GM10266 (cell line): ENCODE results near the gene HSH2D.

ENCODE experiments used
- DNase-seq: peaks from one replicate; pipeline ENCODE4 v3.0.0; 2012; ENCODE audit errors: extremely low spot score
- TF ChIP-seq, protein P1 (sequence below): IDR thresholded peaks from 2 replicates; pipeline ENCODE4 v1.5.1; 2012; ENCODE audit warnings: mild to moderate bottlenecking, low read depth; ENCODE audit not compliant: control insufficient read depth, insufficient read depth; ENCODE audit errors: missing control alignments

HSH2D gene

DNA sequence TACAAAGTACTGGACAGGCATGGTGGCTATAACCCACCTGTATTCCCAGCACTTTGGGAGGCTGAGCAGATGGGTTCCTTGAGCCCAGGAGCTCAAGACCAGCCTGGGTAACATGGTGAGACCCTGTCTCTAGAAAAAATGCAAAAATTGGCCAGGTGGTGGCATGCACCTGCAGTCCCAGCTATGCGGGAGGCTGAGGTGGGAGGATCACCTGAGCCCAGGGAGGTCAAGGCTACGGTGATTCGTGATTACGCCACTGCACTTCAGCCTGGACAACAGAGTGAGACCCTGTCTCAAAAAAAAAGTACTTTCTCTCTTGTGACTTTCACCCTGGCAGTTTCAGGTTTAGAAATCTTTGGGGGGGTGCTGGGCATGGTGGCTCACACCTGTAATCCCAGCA is 43.0 kb upstream of the HSH2D start:
- no peak for DNase-seq

DNA sequence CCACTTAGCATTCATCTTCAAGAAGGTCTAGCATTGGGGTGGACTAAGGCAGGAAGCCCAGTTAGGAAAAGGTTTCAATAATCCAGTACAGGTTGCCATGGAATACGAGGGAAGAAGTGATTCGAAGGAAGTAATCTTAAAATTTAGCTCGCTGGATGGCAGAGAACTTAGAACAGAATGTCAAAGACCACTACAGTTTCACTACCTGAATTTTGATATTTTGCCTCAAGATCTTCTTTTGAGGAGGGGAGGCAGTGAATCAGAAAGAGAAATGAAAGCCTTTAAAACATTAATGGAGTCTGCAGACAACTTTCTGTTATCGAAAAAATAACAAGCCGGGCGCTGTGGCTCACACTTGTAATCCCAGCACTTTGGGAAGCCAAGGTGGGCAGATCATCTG is 38.8 kb upstream of the HSH2D start:
- TF ChIP-seq, protein P1, sequence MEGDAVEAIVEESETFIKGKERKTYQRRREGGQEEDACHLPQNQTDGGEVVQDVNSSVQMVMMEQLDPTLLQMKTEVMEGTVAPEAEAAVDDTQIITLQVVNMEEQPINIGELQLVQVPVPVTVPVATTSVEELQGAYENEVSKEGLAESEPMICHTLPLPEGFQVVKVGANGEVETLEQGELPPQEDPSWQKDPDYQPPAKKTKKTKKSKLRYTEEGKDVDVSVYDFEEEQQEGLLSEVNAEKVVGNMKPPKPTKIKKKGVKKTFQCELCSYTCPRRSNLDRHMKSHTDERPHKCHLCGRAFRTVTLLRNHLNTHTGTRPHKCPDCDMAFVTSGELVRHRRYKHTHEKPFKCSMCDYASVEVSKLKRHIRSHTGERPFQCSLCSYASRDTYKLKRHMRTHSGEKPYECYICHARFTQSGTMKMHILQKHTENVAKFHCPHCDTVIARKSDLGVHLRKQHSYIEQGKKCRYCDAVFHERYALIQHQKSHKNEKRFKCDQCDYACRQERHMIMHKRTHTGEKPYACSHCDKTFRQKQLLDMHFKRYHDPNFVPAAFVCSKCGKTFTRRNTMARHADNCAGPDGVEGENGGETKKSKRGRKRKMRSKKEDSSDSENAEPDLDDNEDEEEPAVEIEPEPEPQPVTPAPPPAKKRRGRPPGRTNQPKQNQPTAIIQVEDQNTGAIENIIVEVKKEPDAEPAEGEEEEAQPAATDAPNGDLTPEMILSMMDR = no peak
- DNase-seq = no peak

More for the DNA sequence above, 43.0 kb upstream of the HSH2D start:
- TF ChIP-seq, protein P1 = no peak

DNA sequence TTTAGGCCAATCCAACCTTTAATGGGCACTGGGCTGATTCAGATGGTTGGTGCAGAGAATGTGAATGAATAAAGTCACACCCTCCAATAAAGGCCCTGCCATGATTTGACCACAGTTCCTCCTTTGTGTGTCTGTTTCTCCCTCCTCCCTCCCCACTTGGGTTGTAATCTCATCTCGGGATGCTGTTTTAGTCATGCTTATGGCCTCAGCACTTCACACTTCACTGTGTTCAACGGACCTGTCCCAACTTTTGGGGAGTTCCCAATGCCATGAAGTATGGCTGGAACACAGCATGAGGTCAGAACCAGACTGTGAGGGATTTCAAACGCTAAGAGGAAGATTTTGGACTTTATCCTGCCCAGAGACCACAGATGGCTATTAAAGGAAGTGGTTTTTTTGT is 37.4 kb upstream of the HSH2D start:
- DNase-seq = no peak
- TF ChIP-seq, protein P1 = no peak

DNA sequence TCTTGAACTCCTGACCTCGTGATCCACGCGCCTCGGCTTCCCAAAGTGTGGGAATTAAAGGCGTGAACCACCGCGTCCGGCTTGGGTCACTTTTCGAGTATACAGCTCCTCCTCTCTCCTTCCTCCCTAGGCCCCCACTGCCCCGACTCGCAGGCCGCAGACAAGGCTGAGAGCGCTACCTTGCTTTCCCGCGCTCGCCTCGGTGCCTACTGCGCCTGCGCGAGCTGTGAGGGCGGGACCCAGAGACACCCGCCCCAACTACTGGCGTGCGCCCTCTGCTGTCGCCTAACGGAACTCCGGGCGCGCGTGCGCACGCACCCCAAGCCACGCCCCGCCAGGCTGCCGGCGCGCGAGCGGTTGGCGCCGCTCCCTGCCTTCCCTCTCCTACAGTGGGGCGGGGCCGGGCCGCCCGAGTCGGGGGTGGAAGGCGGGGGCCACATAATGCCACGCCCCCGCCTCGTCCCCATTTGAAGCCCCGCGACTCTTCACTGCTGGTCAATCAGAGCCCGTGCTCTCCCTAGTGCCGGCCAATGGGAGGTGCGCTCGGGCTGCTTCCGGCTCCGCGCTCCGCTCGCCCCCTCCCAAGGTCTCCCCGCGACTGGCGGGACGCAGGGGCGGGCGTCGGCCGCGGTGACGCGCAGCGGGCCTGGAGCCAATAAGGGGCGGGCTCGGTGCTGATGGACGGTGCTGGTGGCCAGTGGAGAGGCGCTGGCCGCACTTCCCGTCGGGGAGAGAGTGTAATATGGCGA is 32.2 kb upstream of the HSH2D start, which contains the start of gene RAB8A:
RAB8A (plus strand) TSS at position 730 of the 749 bp plus-strand sequence; CDS start at position 743, 13 bp downstream.
- TF ChIP-seq, protein P1 = peak; percentile 91
- peak; percentile 98 for DNase-seq

DNA sequence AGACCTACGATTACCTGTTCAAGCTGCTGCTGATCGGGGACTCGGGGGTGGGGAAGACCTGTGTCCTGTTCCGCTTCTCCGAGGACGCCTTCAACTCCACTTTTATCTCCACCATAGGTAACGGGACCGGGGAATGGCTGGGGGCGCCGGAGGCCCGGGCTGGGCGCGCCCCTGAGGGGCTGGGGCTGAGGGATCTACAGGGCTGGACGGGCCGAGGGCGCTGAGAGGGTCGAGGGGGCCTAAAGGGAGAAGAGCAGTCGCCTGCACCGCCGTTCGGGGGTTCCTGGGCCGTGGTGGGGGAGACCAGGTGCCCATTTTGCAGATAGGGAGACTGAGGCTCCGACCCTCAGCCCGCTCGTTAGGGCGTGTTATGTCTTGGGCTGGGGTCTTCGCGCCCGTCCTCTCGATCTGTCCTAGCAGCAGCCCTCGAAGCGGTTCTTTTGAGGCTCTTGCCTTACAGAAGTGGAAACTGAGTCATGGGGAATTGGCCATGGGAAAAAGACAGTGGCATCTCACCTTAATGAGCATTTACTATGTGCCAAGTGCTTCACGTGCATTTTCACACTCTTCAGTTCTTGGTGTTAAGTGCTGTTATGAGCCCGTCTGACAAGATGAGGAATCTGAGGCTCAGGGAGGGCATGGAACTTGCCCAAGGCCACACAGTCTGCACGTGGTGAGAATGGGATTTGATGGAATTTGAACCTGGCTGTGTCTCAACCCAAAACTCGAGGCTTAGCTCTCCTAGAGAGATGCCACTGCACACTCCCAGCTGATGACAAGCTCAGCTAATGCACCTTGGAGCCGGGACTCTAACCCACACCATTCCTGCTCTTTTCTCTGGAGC is 31.4 kb upstream of the HSH2D start:
- TF ChIP-seq, protein P1 = no peak
- no peak for DNase-seq

DNA sequence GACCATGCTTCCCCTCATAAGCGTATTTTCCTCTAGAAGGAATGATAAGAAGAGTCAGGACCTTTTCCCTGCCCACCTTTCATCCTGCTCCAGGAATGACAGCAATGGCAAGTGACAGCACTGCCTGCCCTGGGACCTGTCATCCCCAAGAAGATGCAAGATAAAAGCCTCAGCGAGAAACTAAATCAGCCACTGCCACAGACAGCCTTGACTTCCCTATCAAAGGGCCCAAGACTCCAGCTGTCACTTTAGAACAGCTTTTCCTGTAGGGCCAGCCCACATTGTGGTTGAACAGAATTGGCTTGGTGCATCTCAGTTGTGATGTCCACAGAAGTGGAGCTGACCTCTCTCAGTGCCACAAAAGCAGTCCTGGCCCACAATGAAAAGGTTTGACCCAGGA is 30.7 kb upstream of the HSH2D start:
- DNase-seq = no peak
- TF ChIP-seq, protein P1 = no peak

DNA sequence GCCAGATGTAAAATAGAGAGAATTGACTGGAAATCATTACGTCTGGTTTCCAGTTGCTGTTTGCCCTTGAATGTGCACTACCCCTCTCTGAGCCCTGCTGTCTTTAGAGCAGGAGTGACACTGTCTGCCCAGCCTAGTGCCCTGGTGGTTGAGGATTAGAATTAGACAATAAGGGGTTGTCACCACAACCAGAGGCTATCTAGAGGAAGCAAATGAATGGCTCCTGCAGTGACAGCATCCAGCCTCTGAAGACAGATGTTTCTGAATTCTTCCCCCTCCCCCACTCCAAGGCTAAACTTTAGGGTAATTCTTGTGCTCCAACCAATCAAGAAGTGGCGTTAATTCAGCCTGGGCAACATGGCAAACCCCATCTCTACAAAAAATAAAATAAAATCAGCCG is 29.8 kb upstream of the HSH2D start:
- DNase-seq = no peak
- TF ChIP-seq, protein P1 = no peak
